CD14-positive monocyte (primary cell): ENCODE data around the gene ELP1. TPM values are rescaled to one million over a fixed set of nuclear protein-coding genes. Genes with fewer than 3 reads are reported as not detected.
"Not testable (repeated sequence)": the region's sequence is repeated elsewhere in the genome, so short reads cannot be mapped to it uniquely, and the experiment has no call there.

Source experiments
- DNase-seq, 3 donors: peaks; one replicate each; pipeline ENCODE4 v3.0.0-alpha.2; 2011 to 2022
- H2AFZ ChIP-seq: 2 replicates; pipeline ENCODE4 v1.6.0; 2012; ENCODE audit warnings: mild to moderate bottlenecking, low read depth, low read length, inconsistent platforms; ENCODE audit not compliant: insufficient read depth, poor library complexity, severe bottlenecking
- H3K27ac ChIP-seq, 2 donors: 1 replicate in 1 of 2; 2 replicates in 1 of 2; pipeline ENCODE4 v1.5.1; 2012 to 2013; ENCODE audit warnings: low read length in 2 of 2, control low read depth in 1 of 2, inconsistent platforms in 1 of 2, low read depth in 1 of 2, mild to moderate bottlenecking in 1 of 2
- H3K27me3 ChIP-seq, 2 donors: one replicate each; pipeline versions ENCODE4 v1.6.0 to v1.6.1; 2011 to 2013; ENCODE audit warnings: low read length in 2 of 2; ENCODE audit not compliant: control insufficient read depth in 2 of 2, insufficient read depth in 2 of 2
- H3K36me3 ChIP-seq, 2 donors: replicated peaks in 1 of 2; 1 replicate in 1 of 2; 2 replicates in 1 of 2; pipeline versions ENCODE4 v1.5.1 to v1.6.1; 2012 to 2013; ENCODE audit warnings: low read length in 2 of 2, control low read depth in 1 of 2, inconsistent platforms in 1 of 2, mild to moderate bottlenecking in 1 of 2; ENCODE audit not compliant: insufficient read depth in 2 of 2, control insufficient read depth in 1 of 2
- H3K4me1 ChIP-seq, 2 donors: 1 replicate in 1 of 2; 2 replicates in 1 of 2; pipeline versions ENCODE4 v1.5.1 to v1.6.1; 2012 to 2013; ENCODE audit warnings: low read length in 2 of 2, control low read depth in 1 of 2, inconsistent platforms in 1 of 2, mild to moderate bottlenecking in 1 of 2, moderate library complexity in 1 of 2; ENCODE audit not compliant: insufficient read depth in 2 of 2, control insufficient read depth in 1 of 2
- H3K4me2 ChIP-seq: replicated peaks from 2 replicates; pipeline ENCODE3; 2012; ENCODE audit warnings: low read length, moderate library complexity, mild to moderate bottlenecking; ENCODE audit not compliant: poor library complexity, severe bottlenecking; ENCODE audit errors: extremely low read depth
- H3K4me3 ChIP-seq, 3 experiments: fragments of 200-600 bp in 1 of 3; sonication (generic) in 1 of 3; replicated peaks in 1 of 3; 1 replicate in 2 of 3; 2 replicates in 1 of 3; pipeline ENCODE4 v1.5.1; 2011 to 2013; ENCODE audit warnings: low read length in 3 of 3, mild to moderate bottlenecking in 3 of 3, control low read depth in 2 of 3, low read depth in 2 of 3, inconsistent platforms in 1 of 3, moderate library complexity in 1 of 3
- H3K79me2 ChIP-seq: 2 replicates; pipeline ENCODE4 v1.6.0; 2012; ENCODE audit warnings: mild to moderate bottlenecking, control low read depth, inconsistent platforms, low read length, moderate library complexity; ENCODE audit not compliant: insufficient read depth
- H3K9ac ChIP-seq: 2 replicates; pipeline ENCODE4 v1.6.0; 2017; ENCODE audit warnings: low read length, mild to moderate bottlenecking; ENCODE audit not compliant: insufficient read depth, poor library complexity, severe bottlenecking
- H3K9me3 ChIP-seq, 2 donors: replicated peaks in 1 of 2; 1 replicate in 1 of 2; 2 replicates in 1 of 2; pipeline versions ENCODE4 v1.5.1 to v1.6.1; 2012 to 2013; ENCODE audit warnings: low read length in 2 of 2, control low read depth in 1 of 2; ENCODE audit not compliant: control insufficient read depth in 1 of 2, insufficient read depth in 1 of 2
- H4K20me1 ChIP-seq: 2 replicates; pipeline ENCODE4 v1.6.0; 2012; ENCODE audit warnings: mild to moderate bottlenecking, low read length, control low read depth, moderate library complexity; ENCODE audit not compliant: insufficient read depth
- H3K27ac Mint-ChIP-seq, 7 donors: one replicate each; pipeline ENCODE4 v1.8.0; 2020; ENCODE audit warnings: mild to moderate bottlenecking in 7 of 7, mixed read lengths in 7 of 7, moderate library complexity in 6 of 7, inconsistent platforms in 2 of 7
- H3K27me3 Mint-ChIP-seq, 3 donors: one replicate each; pipeline ENCODE4 v1.8.0; 2021 to 2022; ENCODE audit warnings: low read depth in 3 of 3, mild to moderate bottlenecking in 3 of 3, mixed read lengths in 3 of 3, moderate library complexity in 3 of 3, inconsistent platforms in 1 of 3
- H3K36me3 Mint-ChIP-seq, 2 donors: one replicate each; pipeline ENCODE4 v1.8.0; 2020; ENCODE audit warnings: mixed read lengths in 2 of 2, inconsistent platforms in 1 of 2, mild to moderate bottlenecking in 1 of 2
- H3K4me1 Mint-ChIP-seq: one replicate; pipeline ENCODE4 v1.8.0; 2020; ENCODE audit warnings: mild to moderate bottlenecking, mixed read lengths
- H3K4me3 Mint-ChIP-seq, 2 donors: one replicate each; pipeline ENCODE4 v1.8.0; 2020; ENCODE audit warnings: mild to moderate bottlenecking in 2 of 2, mixed read lengths in 2 of 2, moderate library complexity in 1 of 2
- H3K9me3 Mint-ChIP-seq, 7 donors: one replicate each; pipeline ENCODE4 v1.8.0; 2020 to 2022; ENCODE audit warnings: mixed read lengths in 7 of 7, mild to moderate bottlenecking in 6 of 7, moderate library complexity in 6 of 7, inconsistent platforms in 2 of 7
- WGBS: methylation state at CpG from one replicate; pipeline ENCODE4 v1.1.5; 2013; ENCODE audit warnings: missing lambda C conversion rate; ENCODE audit not compliant: insufficient coverage; 5-methylcytosine and 5-hydroxymethylcytosine counted together
- intact Hi-C, 2 donors: fragments of 100-400 bp; cut with micrococcal nuclease; formaldehyde crosslinking; loops; one replicate each; pipeline versions ENCODE4 v1.15.0 to v1.15.1; 2023
- polyA plus RNA-seq, 3 donors: library from polyadenylated mRNA; depleted of rRNA in 1 of 3; unstranded in 2 of 3; stranded (reverse) in 1 of 3; fragments of 300-500 nt in 2 of 3; fragments of >200 nt in 1 of 3; fragmentation: Illumina TruSeq in 2 of 3; gene quantifications; 1 replicate in 2 of 3; 2 replicates in 1 of 3; pipeline ENCODE4 v1.2.3, GENCODE V29; 2012 to 2021
- TF ChIP-seq, protein P1 (sequence below): fragments of 200-600 bp; IDR thresholded peaks from one replicate; pipeline ENCODE4 v1.8.0; 2022; ENCODE audit warnings: antibody characterized with exemption, mild to moderate bottlenecking

Gene ELP1
- polyA plus RNA-seq, 3 donors = 7.9 to 12.2 (median 11.1) TPM

DNA sequence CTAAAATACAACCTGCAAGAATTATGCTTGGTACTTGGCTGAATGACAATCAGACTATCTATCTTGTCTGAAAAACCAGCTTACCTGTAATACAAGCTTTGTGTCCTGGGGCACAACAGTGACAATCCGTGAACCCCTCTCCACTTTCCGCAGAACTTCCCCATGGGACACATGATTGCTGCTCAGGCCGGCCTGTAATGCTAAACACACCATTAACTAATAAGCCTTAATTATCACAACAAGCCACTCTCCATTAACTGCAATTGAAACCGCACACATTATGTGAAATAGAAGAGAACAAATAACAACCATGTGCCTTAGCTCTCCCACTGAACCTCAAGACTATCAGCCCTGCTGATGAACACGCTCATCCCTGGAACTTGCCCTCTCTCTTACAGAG is 33.7 kb downstream of the ELP1 start:
- no peaks in the 10 kb centered on the region for H3K9me3 Mint-ChIP-seq
- H3K36me3 Mint-ChIP-seq = peaks cover 86 to 90% of the 10 kb centered on the region in 2 donors
- H3K4me3 Mint-ChIP-seq = no peak overlapping the region
- no peaks in the 10 kb centered on the region for H3K27me3 Mint-ChIP-seq
- no peaks in the 10 kb centered on the region for H3K9me3 ChIP-seq
- no peak overlapping the region for H3K4me3 ChIP-seq
- no peaks in the 10 kb centered on the region for H4K20me1 ChIP-seq
- peak overlapping the region in 2 of 7 donors; percentile 2 to 21 for H3K27ac Mint-ChIP-seq
- 100% methylated on average over 3 of the region's 5 CpGs for WGBS
- no peak overlapping the region for H3K27ac ChIP-seq
- H3K79me2 ChIP-seq = no peaks in the 10 kb centered on the region
- TF ChIP-seq, protein P1, sequence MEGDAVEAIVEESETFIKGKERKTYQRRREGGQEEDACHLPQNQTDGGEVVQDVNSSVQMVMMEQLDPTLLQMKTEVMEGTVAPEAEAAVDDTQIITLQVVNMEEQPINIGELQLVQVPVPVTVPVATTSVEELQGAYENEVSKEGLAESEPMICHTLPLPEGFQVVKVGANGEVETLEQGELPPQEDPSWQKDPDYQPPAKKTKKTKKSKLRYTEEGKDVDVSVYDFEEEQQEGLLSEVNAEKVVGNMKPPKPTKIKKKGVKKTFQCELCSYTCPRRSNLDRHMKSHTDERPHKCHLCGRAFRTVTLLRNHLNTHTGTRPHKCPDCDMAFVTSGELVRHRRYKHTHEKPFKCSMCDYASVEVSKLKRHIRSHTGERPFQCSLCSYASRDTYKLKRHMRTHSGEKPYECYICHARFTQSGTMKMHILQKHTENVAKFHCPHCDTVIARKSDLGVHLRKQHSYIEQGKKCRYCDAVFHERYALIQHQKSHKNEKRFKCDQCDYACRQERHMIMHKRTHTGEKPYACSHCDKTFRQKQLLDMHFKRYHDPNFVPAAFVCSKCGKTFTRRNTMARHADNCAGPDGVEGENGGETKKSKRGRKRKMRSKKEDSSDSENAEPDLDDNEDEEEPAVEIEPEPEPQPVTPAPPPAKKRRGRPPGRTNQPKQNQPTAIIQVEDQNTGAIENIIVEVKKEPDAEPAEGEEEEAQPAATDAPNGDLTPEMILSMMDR = no peak
- H3K36me3 ChIP-seq = peaks cover 73 to 98% of the 10 kb centered on the region in 2 donors
- H3K9ac ChIP-seq = no peak overlapping the region
- H3K27me3 ChIP-seq = no peaks in the 10 kb centered on the region
- peaks cover 11% of the 10 kb centered on the region for H3K4me1 Mint-ChIP-seq
- H3K4me2 ChIP-seq = no peak overlapping the region
- no peaks in the 10 kb centered on the region for H3K4me1 ChIP-seq
- no peak overlapping the region for H2AFZ ChIP-seq
- no peak for DNase-seq
- intact Hi-C loops = no loop called here

DNA sequence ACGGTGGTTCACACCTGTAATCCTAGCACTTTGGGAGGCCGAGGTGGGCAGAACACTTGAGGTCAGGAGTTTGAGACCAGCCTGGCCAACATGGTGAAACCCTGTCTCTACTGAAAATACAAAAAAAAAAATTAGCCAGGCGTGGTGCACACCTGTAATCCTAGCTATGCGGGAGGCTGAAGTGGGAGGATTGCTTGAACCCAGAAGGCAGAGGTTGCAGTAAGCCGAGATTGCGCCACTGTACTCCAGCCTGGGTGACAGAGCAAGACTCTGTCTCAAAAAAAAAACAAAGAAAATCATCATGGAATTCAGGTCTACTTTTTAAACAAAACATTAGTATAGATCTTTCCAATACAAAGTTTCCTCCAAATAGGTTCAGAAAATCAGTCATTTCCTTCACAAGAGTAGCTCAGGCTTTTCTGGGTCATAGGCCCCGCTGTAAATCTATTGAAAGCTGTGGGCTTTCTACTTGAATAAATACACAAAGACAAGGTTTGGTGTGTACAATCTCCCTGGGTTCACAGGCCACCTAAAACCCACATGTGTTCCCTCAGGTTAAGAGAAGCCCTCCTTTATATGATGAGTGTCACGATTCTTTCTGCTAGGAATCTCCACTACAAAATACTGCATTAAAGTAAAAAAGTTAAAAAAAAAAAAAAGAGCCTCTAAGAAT is 34.8 kb downstream of the ELP1 start:
- H3K9me3 ChIP-seq, H3K27ac ChIP-seq, H3K27me3 Mint-ChIP-seq, H3K4me1 ChIP-seq, H3K27ac Mint-ChIP-seq, H3K4me3 ChIP-seq, H3K9me3 Mint-ChIP-seq, intact Hi-C loops, H3K4me2 ChIP-seq, H3K79me2 ChIP-seq, H3K27me3 ChIP-seq, H3K4me3 Mint-ChIP-seq, H4K20me1 ChIP-seq, DNase-seq, H3K9ac ChIP-seq, H2AFZ ChIP-seq: not testable (repeated sequence)
- Mint-ChIP-seq H3K4me1 (peaks cover 10% of the 10 kb centered on the region), H3K36me3 (peaks cover 93 to 94% of the 10 kb centered on the region in 2 donors)
- peaks cover 74 to 98% of the 10 kb centered on the region in 2 donors for H3K36me3 ChIP-seq
- 100% methylated on average over 4 of the region's 8 CpGs for WGBS
